Fibroblast of lung (primary cell): ENCODE data around the gene KCTD19. TPM values are rescaled to one million over a fixed set of nuclear protein-coding genes. Genes with fewer than 3 reads are reported as not detected.

ENCODE experiments used
- DNase-seq, 2 donors: peaks; one replicate each; pipeline versions ENCODE4 v3.0.0 to v3.0.0-alpha.2; 2010; ENCODE audit warnings: low read depth in 2 of 2
- H2AFZ ChIP-seq: 2 replicates; pipeline ENCODE4 v1.5.1; 2012; ENCODE audit warnings: low read length, control low read depth, inconsistent platforms
- H3K27ac ChIP-seq: 2 replicates; pipeline ENCODE4 v1.5.1; 2011; ENCODE audit warnings: low read length, control low read depth; ENCODE audit not compliant: insufficient read depth
- H3K27me3 ChIP-seq: 2 replicates; pipeline ENCODE4 v1.5.1; 2011; ENCODE audit warnings: mild to moderate bottlenecking, low read length; ENCODE audit not compliant: control insufficient read depth, insufficient read depth
- H3K36me3 ChIP-seq: 2 replicates; pipeline ENCODE4 v1.5.1; 2011; ENCODE audit warnings: low read length; ENCODE audit not compliant: control insufficient read depth, insufficient read depth
- H3K4me1 ChIP-seq: 2 replicates; pipeline ENCODE4 v1.5.1; 2011; ENCODE audit warnings: low read length; ENCODE audit not compliant: control insufficient read depth, insufficient read depth; ENCODE audit errors: extremely low read depth
- H3K4me2 ChIP-seq: 2 replicates; pipeline ENCODE4 v1.5.1; 2011; ENCODE audit warnings: low read length, control low read depth; ENCODE audit not compliant: insufficient read depth; ENCODE audit errors: extremely low read depth
- H3K4me3 ChIP-seq, 4 experiments: fragments of 200-600 bp in 1 of 4; sonication (generic) in 1 of 4; replicated peaks in 1 of 4; 2 replicates each; pipeline ENCODE4 v1.5.1; 2011 to 2016; ENCODE audit warnings: low read length in 4 of 4, low read depth in 3 of 4, mild to moderate bottlenecking in 3 of 4, control low read depth in 2 of 4, inconsistent platforms in 1 of 4, mixed read lengths in 1 of 4; ENCODE audit not compliant: insufficient read depth in 1 of 4; ENCODE audit errors: control extremely low read depth in 1 of 4
- H3K79me2 ChIP-seq: 2 replicates; pipeline ENCODE4 v1.5.1; 2012; ENCODE audit warnings: mild to moderate bottlenecking, low read length, inconsistent platforms; ENCODE audit not compliant: control insufficient read depth, insufficient read depth
- H3K9ac ChIP-seq: 2 replicates; pipeline ENCODE4 v1.5.1; 2011; ENCODE audit warnings: mild to moderate bottlenecking, low read length, control low read depth; ENCODE audit not compliant: insufficient read depth
- H3K9me3 ChIP-seq: 2 replicates; pipeline ENCODE4 v1.5.1; 2012; ENCODE audit warnings: low read depth, low read length; ENCODE audit not compliant: control insufficient read depth, insufficient read depth
- H4K20me1 ChIP-seq: 2 replicates; pipeline ENCODE4 v1.5.1; 2011; ENCODE audit warnings: low read length; ENCODE audit not compliant: control insufficient read depth, insufficient read depth; ENCODE audit errors: extremely low read depth
- EZH2 ChIP-seq: IDR thresholded peaks from 2 replicates; pipeline ENCODE4 v1.5.1; 2012; ENCODE audit warnings: low read length, control low read depth, mild to moderate bottlenecking; ENCODE audit errors: missing control alignments
- polyA plus RNA-seq, 2 donors: library from polyadenylated mRNA; depleted of rRNA in 1 of 2; stranded (reverse) in 1 of 2; unstranded in 1 of 2; fragments of >200 nt; gene quantifications; 2 replicates each; pipeline ENCODE4 v1.2.1, GENCODE V29; 2011 to 2012; ENCODE audit warnings: missing spikeins in 1 of 2
- total RNA-seq: library from RNA; depleted of rRNA; stranded (reverse); fragments of >200 nt; gene quantifications from 2 replicates; pipeline ENCODE4 v1.2.1, GENCODE V29; 2014
- TF ChIP-seq, protein P1 (sequence below), 2 donors: IDR thresholded peaks in 1 of 2; conservative IDR thresholded peaks in 1 of 2; 1 replicate in 1 of 2; 2 replicates in 1 of 2; pipeline ENCODE4 v1.5.1; 2011 to 2012; ENCODE audit warnings: low read length in 2 of 2, control low read depth in 1 of 2, inconsistent platforms in 1 of 2, low read depth in 1 of 2, mild to moderate bottlenecking in 1 of 2

KCTD19 gene
- total and polyA plus RNA-seq, 2 donors (not counting 1 experiment from before 2014, with no cell fraction given): 0.17 TPM; not detected in 1

DNA sequence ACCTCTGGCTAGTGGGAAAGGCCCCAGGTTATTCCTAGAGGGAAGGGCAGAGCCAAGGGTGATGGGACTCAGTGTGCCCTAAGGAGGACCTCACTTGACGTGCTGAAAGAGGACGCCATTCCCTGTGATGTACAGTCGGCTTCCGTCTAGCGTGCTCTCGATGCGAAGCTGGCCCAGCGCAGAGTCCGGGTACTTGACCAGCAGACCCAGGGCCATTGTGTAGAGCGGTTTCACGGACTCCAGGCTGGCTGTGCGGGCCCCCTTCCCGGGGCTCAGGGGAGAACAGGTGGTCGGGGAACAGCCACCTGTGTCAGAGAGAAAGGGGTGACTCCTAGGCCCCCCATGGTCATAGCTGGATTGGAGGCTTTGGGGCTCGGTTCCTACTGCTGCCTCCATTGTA lies 27.3 kb downstream of the KCTD19 start:
- H3K36me3 ChIP-seq: no peaks in the 10 kb centered on the region
- peaks cover 16% of the 10 kb centered on the region for H3K4me1 ChIP-seq
- no peak for DNase-seq
- H3K27ac ChIP-seq: no peak overlapping the region
- no peak overlapping the region for H2AFZ ChIP-seq
- H3K4me2 ChIP-seq: no peak overlapping the region
- H3K27me3 ChIP-seq: no peaks in the 10 kb centered on the region
- no peaks in the 10 kb centered on the region for H4K20me1 ChIP-seq
- no peaks in the 10 kb centered on the region for H3K9me3 ChIP-seq
- no peak for TF ChIP-seq EZH2
- TF ChIP-seq, protein P1, sequence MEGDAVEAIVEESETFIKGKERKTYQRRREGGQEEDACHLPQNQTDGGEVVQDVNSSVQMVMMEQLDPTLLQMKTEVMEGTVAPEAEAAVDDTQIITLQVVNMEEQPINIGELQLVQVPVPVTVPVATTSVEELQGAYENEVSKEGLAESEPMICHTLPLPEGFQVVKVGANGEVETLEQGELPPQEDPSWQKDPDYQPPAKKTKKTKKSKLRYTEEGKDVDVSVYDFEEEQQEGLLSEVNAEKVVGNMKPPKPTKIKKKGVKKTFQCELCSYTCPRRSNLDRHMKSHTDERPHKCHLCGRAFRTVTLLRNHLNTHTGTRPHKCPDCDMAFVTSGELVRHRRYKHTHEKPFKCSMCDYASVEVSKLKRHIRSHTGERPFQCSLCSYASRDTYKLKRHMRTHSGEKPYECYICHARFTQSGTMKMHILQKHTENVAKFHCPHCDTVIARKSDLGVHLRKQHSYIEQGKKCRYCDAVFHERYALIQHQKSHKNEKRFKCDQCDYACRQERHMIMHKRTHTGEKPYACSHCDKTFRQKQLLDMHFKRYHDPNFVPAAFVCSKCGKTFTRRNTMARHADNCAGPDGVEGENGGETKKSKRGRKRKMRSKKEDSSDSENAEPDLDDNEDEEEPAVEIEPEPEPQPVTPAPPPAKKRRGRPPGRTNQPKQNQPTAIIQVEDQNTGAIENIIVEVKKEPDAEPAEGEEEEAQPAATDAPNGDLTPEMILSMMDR (conservative IDR thresholded peaks at IDR 0.05 in 1 of 2, IDR thresholded peaks at IDR 0.05 in 1 of 2; ENCODE audit: low read depth in 1 of 2, low read length in 2 of 2): no peak
- no peaks in the 10 kb centered on the region for H3K79me2 ChIP-seq
- no peak overlapping the region for H3K9ac ChIP-seq
- H3K4me3 ChIP-seq: no peak overlapping the region

- Histone ChIP-seq H4K20me1 (no peaks in the 10 kb centered on the region), H3K9me3 (no peaks in the 10 kb centered on the region), H3K27me3 (no peaks in the 10 kb centered on the region), H3K79me2 (no peaks in the 10 kb centered on the region), H3K9ac (no peak overlapping the region), H3K36me3 (no peaks in the 10 kb centered on the region), H3K4me1 (peaks cover 16% of the 10 kb centered on the region), H2AFZ (no peak overlapping the region), H3K4me3 (no peak overlapping the region), H3K4me2 (no peak overlapping the region), H3K27ac (no peak overlapping the region)
- TF ChIP-seq EZH2: no peak
- TF ChIP-seq, protein P1 (conservative IDR thresholded peaks at IDR 0.05 in 1 of 2, IDR thresholded peaks at IDR 0.05 in 1 of 2; ENCODE audit: low read depth in 1 of 2, low read length in 2 of 2): no peak
- DNase-seq: no peak
Observed at GRCh38 chr16:67298277-67298676, 28.3 kb downstream of the KCTD19 start.

GRCh38 chr16:67296420-67296819 lies 30.1 kb downstream of the KCTD19 start:
- Histone ChIP-seq H3K36me3 (no peaks in the 10 kb centered on the region), H4K20me1 (no peaks in the 10 kb centered on the region), H3K4me3 (no peak overlapping the region), H3K4me1 (peaks cover 16% of the 10 kb centered on the region), H2AFZ (no peak overlapping the region), H3K9me3 (no peaks in the 10 kb centered on the region), H3K9ac (no peak overlapping the region), H3K79me2 (no peaks in the 10 kb centered on the region), H3K4me2 (peak overlapping the region; percentile 40), H3K27ac (no peak overlapping the region), H3K27me3 (no peaks in the 10 kb centered on the region)
- no peak for TF ChIP-seq EZH2
- TF ChIP-seq, protein P1 (conservative IDR thresholded peaks at IDR 0.05 in 1 of 2, IDR thresholded peaks at IDR 0.05 in 1 of 2; ENCODE audit: low read depth in 1 of 2, low read length in 2 of 2): no peak
- peak; percentile 82 to 94 for DNase-seq
